SK-MEL-5 (cell line): ENCODE data around the gene MTHFR. TPM values are rescaled to one million over a fixed set of nuclear protein-coding genes. Genes with fewer than 3 reads are reported as not detected.

Experiments used
- DNase-seq: peaks from one replicate; pipeline ENCODE4 v3.0.0-alpha.2; 2016; ENCODE audit warnings: low read depth, low spot score
- in situ Hi-C: cut with HindIII; loops from 2 replicates; pipeline ENCODE4 v1.10.0; 2016; ENCODE audit warnings: low sequenced_read_pairs, high pct_unique_total_duplicates, low pct_unique_long_range_greater_than_20kb
- total RNA-seq: library from RNA; depleted of rRNA; stranded (reverse); fragments of >200 nt; shearing (Covaris generic); gene quantifications from 2 replicates; pipeline ENCODE4 v1.2.3, GENCODE V29; 2014

MTHFR gene
- total RNA-seq, 1 experiment from 2014 or later: 15.2 TPM

- in situ Hi-C loops: no loop called here
- DNase-seq: no peak
Measured at GRCh38 chr1:11749996-11750395, 55.8 kb downstream of the MTHFR start.

- DNase-seq: peak; percentile 22
- in situ Hi-C loops: no loop called here
Measured at GRCh38 chr1:11749203-11749689, 56.5 kb downstream of the MTHFR start.

- in situ Hi-C loops: no loop called here
- no peak for DNase-seq
Measured at GRCh38 chr1:11748294-11749202, 57.2 kb downstream of the MTHFR start.

- no peak for DNase-seq
- in situ Hi-C loops: no loop called here
Measured at GRCh38 chr1:11746795-11747487, 58.8 kb downstream of the MTHFR start.

- no peak for DNase-seq
- in situ Hi-C loops: no loop called here
Measured at GRCh38 chr1:11746092-11746491, 59.7 kb downstream of the MTHFR start.

GRCh38 chr1:11744287-11744686, 61.5 kb downstream of the MTHFR start:
- DNase-seq: no peak
- in situ Hi-C loops: no loop called here

GRCh38 chr1:11741919-11742558, 63.7 kb downstream of the MTHFR start:
- in situ Hi-C loops: no loop called here
- peak; percentile 21 for DNase-seq

- in situ Hi-C loops: no loop called here
- DNase-seq: no peak
Measured at GRCh38 chr1:11741482-11741881, 64.3 kb downstream of the MTHFR start.

GRCh38 chr1:11740258-11741192, 65.2 kb downstream of the MTHFR start:
- in situ Hi-C loops: no loop called here
- DNase-seq: no peak

- in situ Hi-C loops: no loop called here
- DNase-seq: no peak
Measured at GRCh38 chr1:11738783-11739182, 67.0 kb downstream of the MTHFR start.

- no peak for DNase-seq
- in situ Hi-C loops: no loop called here
Measured at GRCh38 chr1:11738096-11738495, 67.7 kb downstream of the MTHFR start.

- in situ Hi-C loops: no loop called here
- DNase-seq: peak; percentile 38
Measured at GRCh38 chr1:11736746-11737639, 68.8 kb downstream of the MTHFR start.

GRCh38 chr1:11735854-11736745, 69.7 kb downstream of the MTHFR start, which contains the start of gene AGTRAP:
TSS of gene AGTRAP (plus strand) at chr1:11736136. CDS start at chr1:11736209, 73 bp downstream.
- peak; percentile 84 for DNase-seq
- in situ Hi-C loops: no loop called here
